GM18526 (cell line): ENCODE data around the gene KIAA0232.

Experiments
- POLR2A ChIP-seq: IDR thresholded peaks from 3 replicates; pipeline ENCODE4 v1.6.1; 2011; ENCODE audit not compliant: insufficient read length; ENCODE audit errors: extremely low read depth

The KIAA0232 gene

GRCh38 chr4:6782147-6782845, at the start of gene KIAA0232:
Gene KIAA0232, plus strand, starts transcription at chr4:6782727. Its CDS starts 41,727 bp downstream, at chr4:6824454.
- TF ChIP-seq POLR2A, result peak; percentile 64

GRCh38 chr4:6733358-6734164, 49.0 kb upstream of the KIAA0232 start:
- TF ChIP-seq POLR2A, result no peak

- no peak for TF ChIP-seq POLR2A
Observed at GRCh38 chr4:6734165-6734786, 48.3 kb upstream of the KIAA0232 start.

DNA sequence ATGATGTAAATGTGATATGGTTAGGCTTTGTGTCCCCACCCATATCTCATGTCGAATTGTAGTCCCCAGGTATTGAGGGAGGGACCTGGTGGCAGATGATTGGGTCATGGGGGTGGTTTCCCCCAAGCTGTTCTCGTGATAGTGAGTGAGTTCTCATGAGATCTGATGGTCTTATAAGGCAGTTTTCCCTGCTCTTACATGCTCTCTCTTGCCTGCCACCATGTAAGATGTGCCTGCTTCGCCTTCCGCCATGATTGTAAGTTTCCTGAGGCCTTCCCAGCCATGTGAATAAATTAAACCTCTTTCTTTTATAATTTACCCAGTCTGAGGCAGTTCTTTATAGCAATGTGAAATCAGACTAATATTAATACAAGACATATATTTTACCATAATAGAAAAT, 42.6 kb upstream of the KIAA0232 start:
- no peak for TF ChIP-seq POLR2A

DNA sequence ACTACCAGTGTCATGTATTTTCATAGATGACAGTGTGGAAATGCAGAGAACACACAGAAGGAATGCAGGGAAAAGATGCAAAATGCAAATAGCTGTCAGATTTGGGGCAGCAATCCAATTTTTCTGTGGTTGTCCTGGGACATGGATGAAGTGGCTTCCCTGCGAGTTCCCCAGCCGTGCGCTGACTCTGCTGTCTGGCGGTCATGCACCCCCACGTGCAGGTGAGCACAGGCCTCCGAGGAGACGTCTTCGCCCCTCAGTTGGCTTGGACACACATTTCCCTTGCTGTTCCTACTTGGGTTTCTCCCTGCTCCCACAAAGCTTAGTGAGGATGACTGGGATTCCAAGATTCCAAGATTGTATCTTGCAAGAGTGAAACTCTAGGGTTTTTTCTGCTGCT, 42.2 kb upstream of the KIAA0232 start:
- no peak for TF ChIP-seq POLR2A

DNA sequence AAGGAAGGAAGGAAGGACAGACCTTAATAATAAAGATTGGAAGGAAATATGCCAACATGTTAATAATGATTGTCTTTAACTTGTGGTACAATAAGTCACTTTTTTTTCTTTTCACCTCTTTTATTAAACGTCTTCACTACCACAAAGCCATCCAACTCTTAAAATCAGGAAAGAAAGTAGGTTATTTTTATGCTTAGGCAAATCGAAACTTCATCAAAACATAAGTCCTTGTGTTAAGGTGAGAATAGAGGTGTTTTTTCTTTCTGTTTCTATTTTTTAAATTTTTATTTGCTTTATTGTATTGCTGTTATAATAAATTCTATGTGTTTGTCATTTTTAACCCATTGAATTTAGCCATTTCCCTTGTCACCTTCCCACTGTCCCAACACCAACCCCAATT, 40.0 kb upstream of the KIAA0232 start:
- TF ChIP-seq POLR2A, result no peak

DNA sequence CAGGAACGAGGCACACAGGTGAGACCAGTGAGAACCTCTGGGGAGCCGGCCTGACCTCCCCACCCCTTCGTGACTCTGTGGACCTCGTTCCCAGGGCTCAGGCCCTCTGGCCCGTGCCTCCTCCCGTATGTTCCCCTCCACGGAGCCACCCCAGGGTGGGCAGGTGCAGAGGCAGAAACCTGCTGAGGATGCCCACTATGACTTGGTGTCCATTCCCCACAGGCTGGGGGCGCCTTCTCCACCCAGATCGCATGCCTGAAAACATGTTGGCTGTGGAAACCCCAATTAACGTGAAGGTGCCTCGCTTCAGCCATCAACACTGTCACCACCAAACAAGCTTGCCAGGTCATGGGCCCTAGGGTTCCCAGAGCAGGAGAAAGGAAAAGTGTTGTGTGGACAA, 39.5 kb upstream of the KIAA0232 start:
- no peak for TF ChIP-seq POLR2A

- no peak for TF ChIP-seq POLR2A
Observed at GRCh38 chr4:6746721-6747293, 35.7 kb upstream of the KIAA0232 start.

DNA sequence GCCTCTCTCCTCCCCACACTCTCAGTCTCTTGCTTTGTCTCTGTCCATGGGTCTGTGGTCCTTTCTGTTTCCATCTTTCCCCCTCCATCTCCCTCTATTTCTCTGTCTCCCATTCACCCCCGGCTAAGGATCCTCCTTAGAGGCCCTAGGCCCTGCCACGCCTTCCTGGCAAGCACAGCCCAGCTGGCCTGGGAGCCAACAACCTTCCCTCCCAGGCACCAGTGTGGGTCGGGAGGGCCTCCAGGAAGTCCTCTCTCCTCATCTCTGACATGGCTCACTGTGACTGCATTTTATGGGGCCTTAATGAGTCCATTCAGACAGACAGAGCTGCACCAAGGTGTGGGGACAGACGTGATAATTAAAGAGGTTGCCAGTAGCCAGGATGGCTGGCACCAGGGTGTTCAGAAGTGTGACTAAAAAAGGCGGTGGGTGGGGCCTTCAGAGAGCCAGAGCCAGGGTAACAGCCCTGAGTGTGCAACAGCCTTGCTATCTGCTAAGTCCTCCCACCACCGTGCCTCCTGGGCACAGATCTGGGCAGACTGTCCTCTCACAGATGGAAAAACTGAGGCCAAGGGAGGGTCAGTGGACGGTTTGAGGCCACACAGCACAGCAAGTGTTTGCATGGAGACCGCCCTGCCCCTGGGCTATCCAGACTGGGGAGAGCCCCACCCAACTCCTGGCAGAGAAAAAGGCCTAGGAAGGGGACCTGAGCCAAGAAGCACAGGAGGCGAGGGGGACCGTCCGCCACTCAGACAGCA, 35.1 kb upstream of the KIAA0232 start:
- TF ChIP-seq POLR2A, result no peak

DNA sequence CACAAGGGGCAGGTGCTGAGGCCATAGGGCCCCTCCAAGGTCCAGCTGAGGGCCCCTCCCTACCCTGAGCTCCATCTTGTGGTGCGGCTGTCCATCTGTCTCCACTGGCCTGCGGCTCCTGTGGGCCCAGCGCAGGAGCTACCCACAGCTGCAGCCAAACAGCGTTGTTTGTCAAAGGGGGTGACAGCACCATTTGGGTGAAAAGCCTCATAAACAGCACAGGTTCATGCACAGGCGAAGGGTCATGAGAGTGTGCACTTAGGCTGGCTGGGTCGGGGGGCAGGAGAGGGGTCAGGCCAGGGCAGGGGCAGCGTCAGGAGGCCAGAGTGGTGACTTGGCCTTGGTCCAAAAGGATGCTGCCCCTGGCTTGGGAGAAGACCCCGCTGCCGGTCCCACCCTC, 34.2 kb upstream of the KIAA0232 start:
- TF ChIP-seq POLR2A, result no peak

DNA sequence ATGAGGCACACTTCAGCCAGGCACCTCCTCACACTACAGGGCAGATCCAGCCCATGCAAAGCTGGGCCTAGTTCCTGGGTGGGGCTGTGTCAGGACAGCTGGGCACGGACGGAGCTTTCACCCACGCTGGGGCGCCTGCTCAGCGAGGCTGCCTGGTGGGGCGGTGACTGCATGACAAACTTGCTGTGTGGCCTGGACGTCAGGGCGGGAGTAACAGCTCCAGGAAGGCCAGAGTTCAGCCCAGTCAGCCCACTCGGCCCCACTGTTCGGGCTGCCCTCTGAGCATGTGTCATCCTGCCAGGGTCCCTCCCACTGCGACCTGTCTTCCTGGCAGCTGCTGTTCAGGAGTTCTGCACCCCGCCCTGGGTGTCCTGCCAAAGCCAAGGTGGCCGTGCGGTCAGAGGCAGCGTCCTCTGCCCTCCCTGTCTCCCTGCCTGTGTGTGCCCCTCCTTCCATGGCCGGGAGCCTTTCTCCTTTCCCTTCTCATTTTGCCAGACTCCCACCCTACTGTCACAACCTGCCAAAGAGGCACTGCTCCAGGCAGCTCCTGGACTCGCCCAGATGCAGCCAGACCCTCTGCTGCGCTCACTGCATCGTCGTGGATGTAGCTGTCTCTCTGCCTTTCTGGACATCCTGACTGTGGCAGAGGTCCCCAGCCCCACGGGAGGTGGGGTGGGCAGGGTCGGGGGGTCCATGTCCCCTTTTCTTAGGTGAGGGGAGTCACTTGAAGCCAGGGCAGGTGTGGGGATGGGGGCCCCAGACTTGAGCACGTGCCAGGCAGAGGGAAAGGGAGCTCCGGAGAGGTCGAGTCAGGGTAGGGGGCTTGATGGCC, 33.0 kb upstream of the KIAA0232 start:
- TF ChIP-seq POLR2A, result no peak

DNA sequence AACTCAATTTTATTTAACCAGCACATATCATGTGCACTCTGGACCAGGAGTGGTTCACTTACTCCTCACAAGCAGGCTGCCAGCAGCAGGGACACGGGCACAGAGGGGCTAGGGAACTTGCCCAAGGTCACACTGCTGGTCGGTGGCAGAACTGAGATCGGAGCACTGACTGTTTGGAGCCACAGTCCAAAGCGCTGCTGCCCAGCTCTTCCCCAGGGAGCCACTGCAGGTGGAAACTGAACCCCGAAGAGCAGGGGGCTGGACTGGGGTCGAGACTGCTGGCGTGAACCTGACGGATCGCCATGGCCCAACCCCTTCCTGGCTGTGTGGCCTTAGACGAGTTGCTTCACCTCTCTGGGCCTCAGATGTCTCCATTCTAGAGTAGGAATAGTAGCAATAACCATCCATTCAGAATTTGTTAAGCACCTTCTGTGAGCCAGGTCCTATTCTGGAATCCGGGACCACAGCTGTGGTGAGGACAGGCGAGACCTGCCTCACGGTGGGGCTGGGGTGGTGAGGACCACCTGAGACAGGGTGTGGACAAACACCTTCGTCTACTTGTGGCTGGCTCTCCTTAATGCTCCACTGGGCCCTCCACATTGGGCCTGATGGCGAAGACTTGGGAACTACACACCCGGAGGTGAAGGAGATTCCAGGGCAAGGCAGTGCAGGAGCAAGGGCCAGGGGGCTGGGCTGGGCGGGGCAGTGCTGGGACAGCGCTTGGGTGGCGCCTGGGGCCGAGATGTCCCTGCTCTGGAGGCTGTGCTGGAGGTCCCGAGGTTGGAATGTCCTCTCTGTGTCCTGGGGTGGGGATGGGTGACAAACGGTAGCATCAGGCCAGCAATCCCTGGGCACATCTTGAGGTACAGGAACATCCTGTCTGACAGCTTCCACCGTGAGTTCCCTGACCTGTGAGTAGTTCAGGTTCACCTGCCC, 32.0 kb upstream of the KIAA0232 start:
- TF ChIP-seq POLR2A, result no peak

- no peak for TF ChIP-seq POLR2A
Observed at GRCh38 chr4:6751611-6752485, 30.7 kb upstream of the KIAA0232 start.

GRCh38 chr4:6752486-6752829, 30.1 kb upstream of the KIAA0232 start:
- TF ChIP-seq POLR2A, result no peak
